Measurements from ENCODE around the gene DAAM1.

GRCh38 chr14:59240356-59240755 is 51.9 kb downstream of the DAAM1 start:
- TF ChIP-seq CTCF (IDR thresholded peaks at IDR 0.05) = no peak
- TF ChIP-seq EZH2 (IDR thresholded peaks at IDR 0.05) = no peak
